Measurements from ENCODE around the gene SC5D.

The SC5D gene

GRCh38 chr11:121323046-121323607 lies 30.6 kb downstream of the SC5D start:
- Histone ChIP-seq H2BK5ac (ENCODE audit: low read depth, low read length, poor library complexity) (no peak overlapping the region), H3K4ac (ENCODE audit: low read depth, low read length) (no peak overlapping the region), H3K4me2 (ENCODE audit: low read length) (no peak overlapping the region), H4K8ac (ENCODE audit: low read depth, low read length) (no peak overlapping the region), H3K23ac (ENCODE audit: low read length) (no peak overlapping the region), H3K79me1 (ENCODE audit: low read length) (no peaks in the 10 kb centered on the region), H2BK12ac (ENCODE audit: low read length) (no peak overlapping the region), H3K36me3 (ENCODE audit: control insufficient read depth in 1 of 2, insufficient read depth in 2 of 2, low read length in 2 of 2) (no peaks in the 10 kb centered on the region), H4K91ac (ENCODE audit: low read depth, low read length) (no peak overlapping the region), H3K14ac (ENCODE audit: low read length) (no peak overlapping the region), H3K79me2 (ENCODE audit: control insufficient read depth, insufficient read depth, low read length, poor library complexity) (no peaks in the 10 kb centered on the region), H3K9ac (ENCODE audit: low read length) (no peak overlapping the region), H3K4me3 (ENCODE audit: low read depth, low read length) (no peak overlapping the region), H2AK5ac (ENCODE audit: low read length) (no peak overlapping the region), H3K4me1 (ENCODE audit: control insufficient read depth in 1 of 2, insufficient read depth in 2 of 2, low read length in 2 of 2) (peaks cover 0 to 3% of the 10 kb centered on the region in 2 experiments), H3K27me3 (ENCODE audit: insufficient read depth, low read length) (no peaks in the 10 kb centered on the region), H3K9me3 (ENCODE audit: insufficient read depth, low read depth, low read length) (peaks cover 4% of the 10 kb centered on the region), H2BK120ac (ENCODE audit: insufficient read depth, low read length, poor library complexity) (no peak overlapping the region), H4K12ac (ENCODE audit: low read depth, low read length) (no peak overlapping the region), H3K27ac (ENCODE audit: low read depth, low read length) (no peak overlapping the region), H3K18ac (ENCODE audit: low read length) (no peak overlapping the region), H2AFZ (ENCODE audit: insufficient read depth, low read length, poor library complexity) (no peak overlapping the region)
- no peak for DNase-seq
- WGBS (ENCODE audit: extremely low coverage, insufficient coverage, insufficient read length): no CpG with 5 or more reads among the region's 6 CpGs

GRCh38 chr11:121326230-121326629 lies 33.7 kb downstream of the SC5D start:
- Histone ChIP-seq H3K4me1 (ENCODE audit: control insufficient read depth in 1 of 2, insufficient read depth in 2 of 2, low read length in 2 of 2) (no peaks in the 10 kb centered on the region), H2BK12ac (ENCODE audit: low read length) (no peak overlapping the region), H3K18ac (ENCODE audit: low read length) (no peak overlapping the region), H2AFZ (ENCODE audit: insufficient read depth, low read length, poor library complexity) (no peak overlapping the region), H2AK5ac (ENCODE audit: low read length) (no peak overlapping the region), H3K36me3 (ENCODE audit: control insufficient read depth in 1 of 2, insufficient read depth in 2 of 2, low read length in 2 of 2) (no peaks in the 10 kb centered on the region), H3K79me1 (ENCODE audit: low read length) (no peaks in the 10 kb centered on the region), H2BK5ac (ENCODE audit: low read depth, low read length, poor library complexity) (no peak overlapping the region), H3K9me3 (ENCODE audit: insufficient read depth, low read depth, low read length) (peaks cover 4% of the 10 kb centered on the region), H3K79me2 (ENCODE audit: control insufficient read depth, insufficient read depth, low read length, poor library complexity) (no peaks in the 10 kb centered on the region), H3K4ac (ENCODE audit: low read depth, low read length) (no peak overlapping the region), H3K4me3 (ENCODE audit: low read depth, low read length) (no peak overlapping the region), H3K27ac (ENCODE audit: low read depth, low read length) (no peak overlapping the region), H2BK120ac (ENCODE audit: insufficient read depth, low read length, poor library complexity) (no peak overlapping the region), H3K4me2 (ENCODE audit: low read length) (no peak overlapping the region), H3K23ac (ENCODE audit: low read length) (no peak overlapping the region), H4K12ac (ENCODE audit: low read depth, low read length) (no peak overlapping the region), H3K27me3 (ENCODE audit: insufficient read depth, low read length) (no peaks in the 10 kb centered on the region), H3K14ac (ENCODE audit: low read length) (no peak overlapping the region), H4K8ac (ENCODE audit: low read depth, low read length) (no peak overlapping the region), H4K91ac (ENCODE audit: low read depth, low read length) (no peak overlapping the region), H3K9ac (ENCODE audit: low read length) (no peak overlapping the region)
- WGBS (ENCODE audit: extremely low coverage, insufficient coverage, insufficient read length): no CpG with 5 or more reads among the region's 4 CpGs
- DNase-seq: no peak

GRCh38 chr11:121327553-121327952 lies 35.0 kb downstream of the SC5D start:
- Histone ChIP-seq H3K79me1 (ENCODE audit: low read length) (no peaks in the 10 kb centered on the region), H2AFZ (ENCODE audit: insufficient read depth, low read length, poor library complexity) (no peak overlapping the region), H3K18ac (ENCODE audit: low read length) (no peak overlapping the region), H3K4me1 (ENCODE audit: control insufficient read depth in 1 of 2, insufficient read depth in 2 of 2, low read length in 2 of 2) (no peaks in the 10 kb centered on the region), H4K8ac (ENCODE audit: low read depth, low read length) (no peak overlapping the region), H3K27me3 (ENCODE audit: insufficient read depth, low read length) (no peaks in the 10 kb centered on the region), H3K9ac (ENCODE audit: low read length) (no peak overlapping the region), H2BK120ac (ENCODE audit: insufficient read depth, low read length, poor library complexity) (no peak overlapping the region), H3K4me3 (ENCODE audit: low read depth, low read length) (no peak overlapping the region), H3K36me3 (ENCODE audit: control insufficient read depth in 1 of 2, insufficient read depth in 2 of 2, low read length in 2 of 2) (no peaks in the 10 kb centered on the region), H2AK5ac (ENCODE audit: low read length) (no peak overlapping the region), H2BK5ac (ENCODE audit: low read depth, low read length, poor library complexity) (no peak overlapping the region), H3K27ac (ENCODE audit: low read depth, low read length) (no peak overlapping the region), H3K9me3 (ENCODE audit: insufficient read depth, low read depth, low read length) (peaks cover 4% of the 10 kb centered on the region), H3K14ac (ENCODE audit: low read length) (no peak overlapping the region), H3K79me2 (ENCODE audit: control insufficient read depth, insufficient read depth, low read length, poor library complexity) (no peaks in the 10 kb centered on the region), H2BK12ac (ENCODE audit: low read length) (no peak overlapping the region), H3K4me2 (ENCODE audit: low read length) (no peak overlapping the region), H3K4ac (ENCODE audit: low read depth, low read length) (no peak overlapping the region), H3K23ac (ENCODE audit: low read length) (no peak overlapping the region), H4K91ac (ENCODE audit: low read depth, low read length) (no peak overlapping the region), H4K12ac (ENCODE audit: low read depth, low read length) (no peak overlapping the region)
- DNase-seq: no peak
- no CpG with 5 or more reads among the region's 1 CpG for WGBS (ENCODE audit: extremely low coverage, insufficient coverage, insufficient read length)

- Histone ChIP-seq H3K27me3 (ENCODE audit: insufficient read depth, low read length) (no peaks in the 10 kb centered on the region), H3K4ac (ENCODE audit: low read depth, low read length) (no peak overlapping the region), H3K4me2 (ENCODE audit: low read length) (no peak overlapping the region), H4K8ac (ENCODE audit: low read depth, low read length) (no peak overlapping the region), H2AFZ (ENCODE audit: insufficient read depth, low read length, poor library complexity) (no peak overlapping the region), H2BK12ac (ENCODE audit: low read length) (no peak overlapping the region), H3K36me3 (ENCODE audit: control insufficient read depth in 1 of 2, insufficient read depth in 2 of 2, low read length in 2 of 2) (no peaks in the 10 kb centered on the region), H3K79me1 (ENCODE audit: low read length) (no peaks in the 10 kb centered on the region), H2AK5ac (ENCODE audit: low read length) (no peak overlapping the region), H3K14ac (ENCODE audit: low read length) (no peak overlapping the region), H2BK5ac (ENCODE audit: low read depth, low read length, poor library complexity) (no peak overlapping the region), H3K79me2 (ENCODE audit: control insufficient read depth, insufficient read depth, low read length, poor library complexity) (no peaks in the 10 kb centered on the region), H4K91ac (ENCODE audit: low read depth, low read length) (no peak overlapping the region), H3K18ac (ENCODE audit: low read length) (no peak overlapping the region), H3K4me3 (ENCODE audit: low read depth, low read length) (no peak overlapping the region), H3K9ac (ENCODE audit: low read length) (no peak overlapping the region), H2BK120ac (ENCODE audit: insufficient read depth, low read length, poor library complexity) (no peak overlapping the region), H3K4me1 (ENCODE audit: control insufficient read depth in 1 of 2, insufficient read depth in 2 of 2, low read length in 2 of 2) (no peaks in the 10 kb centered on the region), H3K23ac (ENCODE audit: low read length) (no peak overlapping the region), H3K9me3 (ENCODE audit: insufficient read depth, low read depth, low read length) (peaks cover 4% of the 10 kb centered on the region), H4K12ac (ENCODE audit: low read depth, low read length) (no peak overlapping the region), H3K27ac (ENCODE audit: low read depth, low read length) (no peak overlapping the region)
- no peak for DNase-seq
- no CpG with 5 or more reads among the region's 16 CpGs for whole genome bisulfite sequencing (ENCODE audit: extremely low coverage, insufficient coverage, insufficient read length)
Measured at GRCh38 chr11:121328176-121328966, 35.8 kb downstream of the SC5D start.
